KOPT-K1 (cell line): ENCODE data around the gene DPP10.

Experiments
- H3K27ac ChIP-seq: fragments of 200-600 bp; sonication (generic); 2 replicates; pipeline ENCODE4 v1.5.1; 2016; ENCODE audit warnings: antibody characterized with exemption, mild to moderate bottlenecking, low read depth, low read length; ENCODE audit not compliant: poor library complexity, severe bottlenecking
- H3K36me3 ChIP-seq: fragments of 200-600 bp; sonication (generic); 2 replicates; pipeline ENCODE4 v1.5.1; 2017; ENCODE audit warnings: antibody characterized with exemption, mild to moderate bottlenecking, low read length, moderate library complexity; ENCODE audit not compliant: insufficient read depth
- H3K9me3 ChIP-seq: fragments of 200-600 bp; sonication (generic); 2 replicates; pipeline ENCODE4 v1.5.1; 2017; ENCODE audit warnings: antibody characterized with exemption, low read length, mild to moderate bottlenecking; ENCODE audit not compliant: insufficient read depth, poor library complexity, severe bottlenecking

Gene DPP10

DNA sequence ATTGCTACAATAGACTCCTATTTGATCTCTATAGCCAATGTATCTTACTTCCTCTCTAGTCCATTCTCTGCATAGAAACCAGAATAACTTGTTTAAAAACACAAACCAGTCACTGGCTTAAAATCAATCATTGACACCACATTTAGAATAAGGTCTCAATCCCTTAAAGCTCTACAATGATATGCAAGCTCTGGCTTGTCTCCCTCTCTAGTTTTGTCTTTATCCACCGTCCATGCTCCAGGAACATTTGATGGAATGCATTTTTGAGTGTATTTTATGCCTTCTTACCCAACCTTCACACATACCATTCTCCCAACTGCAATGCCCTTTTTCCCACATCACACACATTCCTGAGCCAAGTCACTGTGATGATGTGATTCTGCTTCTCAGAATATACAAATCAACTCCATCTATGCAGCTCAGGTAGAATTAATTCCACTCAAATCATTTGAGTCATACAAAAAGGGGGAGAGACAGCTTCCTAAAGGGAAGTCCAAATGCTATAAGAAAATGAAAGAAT is 1107.2 kb downstream of the DPP10 start:
- H3K9me3 ChIP-seq: no peaks in the 10 kb centered on the region
- no peaks in the 10 kb centered on the region for H3K36me3 ChIP-seq
- H3K27ac ChIP-seq: no peak overlapping the region

DNA sequence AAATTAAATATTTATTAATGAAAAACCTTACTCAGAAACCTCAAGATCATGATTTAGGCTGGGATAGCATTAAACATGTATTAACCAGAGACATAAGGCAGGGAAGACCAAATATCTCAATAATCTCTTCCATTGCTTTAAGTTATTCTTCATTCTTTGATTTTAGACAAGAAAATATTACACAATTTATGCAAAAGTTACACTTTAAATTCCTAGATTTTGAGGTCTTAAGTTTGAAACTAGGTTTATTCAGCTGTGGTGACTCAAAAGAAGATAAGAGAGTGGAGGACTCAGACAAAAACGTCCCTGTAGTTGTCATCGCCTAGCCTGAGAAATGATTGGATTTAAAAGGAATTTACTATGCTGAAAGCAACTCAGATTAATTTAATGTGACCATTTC is 1110.3 kb downstream of the DPP10 start:
- no peak overlapping the region for H3K27ac ChIP-seq
- no peaks in the 10 kb centered on the region for H3K9me3 ChIP-seq
- no peaks in the 10 kb centered on the region for H3K36me3 ChIP-seq

- Histone ChIP-seq H3K9me3 (no peaks in the 10 kb centered on the region), H3K36me3 (no peaks in the 10 kb centered on the region), H3K27ac (no peak overlapping the region)
Observed at GRCh38 chr2:115554153-115554552, 1111.7 kb downstream of the DPP10 start.

DNA sequence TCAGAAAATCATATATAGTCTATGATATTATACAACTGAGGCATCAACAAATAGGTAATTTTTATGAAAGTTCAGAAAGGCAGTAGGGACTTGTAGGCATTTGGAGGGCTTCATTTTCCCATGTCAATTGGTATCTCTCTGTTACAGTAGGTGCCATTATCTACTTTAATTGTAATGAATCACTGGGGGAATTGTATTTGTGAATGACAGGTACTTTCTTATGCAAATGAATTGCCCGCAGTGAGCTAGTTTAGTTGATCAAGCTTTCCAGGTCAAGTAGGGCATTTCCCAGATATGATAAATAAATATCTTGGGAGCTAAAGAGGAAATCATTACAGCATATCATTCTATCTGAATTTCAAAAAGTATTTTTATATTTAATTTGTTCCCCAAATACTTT is 1116.3 kb downstream of the DPP10 start:
- H3K9me3 ChIP-seq: no peaks in the 10 kb centered on the region
- no peak overlapping the region for H3K27ac ChIP-seq
- no peaks in the 10 kb centered on the region for H3K36me3 ChIP-seq

GRCh38 chr2:115560666-115561065 is 1118.2 kb downstream of the DPP10 start:
- Histone ChIP-seq H3K36me3 (no peaks in the 10 kb centered on the region), H3K27ac (no peak overlapping the region), H3K9me3 (no peaks in the 10 kb centered on the region)

GRCh38 chr2:115568643-115569042 is 1126.2 kb downstream of the DPP10 start:
- no peaks in the 10 kb centered on the region for H3K9me3 ChIP-seq
- no peaks in the 10 kb centered on the region for H3K36me3 ChIP-seq
- H3K27ac ChIP-seq: no peak overlapping the region

GRCh38 chr2:115569547-115569946 is 1127.1 kb downstream of the DPP10 start:
- Histone ChIP-seq H3K9me3 (no peaks in the 10 kb centered on the region), H3K27ac (no peak overlapping the region), H3K36me3 (no peaks in the 10 kb centered on the region)

DNA sequence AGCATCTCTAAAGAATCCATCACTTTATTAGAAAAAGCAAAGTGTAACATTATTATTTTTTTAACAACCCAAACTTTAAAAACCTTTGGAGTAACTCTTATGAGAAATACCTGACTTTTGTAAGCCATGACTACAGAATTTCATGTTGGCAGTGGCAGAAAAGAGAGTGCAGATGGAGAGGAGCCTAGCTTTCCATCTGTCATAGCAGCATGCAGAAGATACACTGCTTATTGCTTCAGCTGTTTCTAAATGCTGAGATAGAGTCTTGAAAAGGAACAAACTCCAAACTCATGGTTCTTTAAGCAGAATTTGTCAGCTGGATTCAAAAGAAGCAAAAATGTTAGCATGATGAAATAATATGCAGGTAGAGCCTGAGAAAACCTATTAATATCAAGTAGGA is 1130.3 kb downstream of the DPP10 start:
- Histone ChIP-seq H3K9me3 (no peaks in the 10 kb centered on the region), H3K27ac (no peak overlapping the region), H3K36me3 (no peaks in the 10 kb centered on the region)

DNA sequence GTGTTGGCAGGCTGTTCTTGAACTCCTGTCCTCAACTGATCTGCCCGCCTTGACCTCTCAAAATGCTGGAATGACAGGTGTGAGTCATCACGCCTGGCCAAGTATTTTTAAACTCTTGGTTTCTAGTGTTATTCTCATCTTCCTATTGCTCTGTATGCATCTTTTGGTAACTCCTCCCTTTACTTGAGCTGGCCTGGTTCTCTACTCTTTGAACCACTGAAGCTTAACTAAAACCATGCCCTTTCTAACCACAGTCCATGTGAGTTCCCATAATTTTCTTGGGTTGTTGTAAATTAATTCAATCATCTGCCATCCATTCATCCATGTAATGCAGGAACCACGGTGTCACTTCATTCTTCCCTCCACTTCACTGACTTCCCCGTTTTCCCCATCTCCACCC is 1131.3 kb downstream of the DPP10 start:
- Histone ChIP-seq H3K36me3 (no peaks in the 10 kb centered on the region), H3K9me3 (no peaks in the 10 kb centered on the region), H3K27ac (no peak overlapping the region)

- no peaks in the 10 kb centered on the region for H3K36me3 ChIP-seq
- H3K27ac ChIP-seq: no peak overlapping the region
- no peaks in the 10 kb centered on the region for H3K9me3 ChIP-seq
Observed at GRCh38 chr2:115574667-115575066, 1132.2 kb downstream of the DPP10 start.

- no peaks in the 10 kb centered on the region for H3K36me3 ChIP-seq
- no peak overlapping the region for H3K27ac ChIP-seq
- no peaks in the 10 kb centered on the region for H3K9me3 ChIP-seq
Observed at GRCh38 chr2:115580784-115581183, 1138.3 kb downstream of the DPP10 start.

DNA sequence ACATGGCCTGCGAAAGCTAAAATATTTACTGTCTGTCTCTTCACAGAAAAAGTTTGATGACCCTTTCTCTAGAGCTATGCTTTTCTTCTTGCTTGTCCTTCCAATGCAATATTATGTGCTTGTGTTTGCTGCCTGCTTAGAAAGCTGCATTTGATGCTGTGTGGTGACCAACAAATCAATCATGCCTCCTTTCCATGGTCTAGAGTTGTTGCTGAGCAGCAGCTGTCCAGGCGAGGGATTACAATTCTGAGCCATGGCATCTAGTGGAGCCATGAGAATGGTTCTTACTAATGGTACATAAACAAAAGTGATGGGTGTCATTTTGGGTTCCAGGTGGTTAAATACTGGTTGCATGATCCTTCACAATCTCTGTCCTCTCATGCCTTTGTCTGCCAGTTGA is 1142.1 kb downstream of the DPP10 start:
- no peaks in the 10 kb centered on the region for H3K36me3 ChIP-seq
- no peaks in the 10 kb centered on the region for H3K9me3 ChIP-seq
- no peak overlapping the region for H3K27ac ChIP-seq

DNA sequence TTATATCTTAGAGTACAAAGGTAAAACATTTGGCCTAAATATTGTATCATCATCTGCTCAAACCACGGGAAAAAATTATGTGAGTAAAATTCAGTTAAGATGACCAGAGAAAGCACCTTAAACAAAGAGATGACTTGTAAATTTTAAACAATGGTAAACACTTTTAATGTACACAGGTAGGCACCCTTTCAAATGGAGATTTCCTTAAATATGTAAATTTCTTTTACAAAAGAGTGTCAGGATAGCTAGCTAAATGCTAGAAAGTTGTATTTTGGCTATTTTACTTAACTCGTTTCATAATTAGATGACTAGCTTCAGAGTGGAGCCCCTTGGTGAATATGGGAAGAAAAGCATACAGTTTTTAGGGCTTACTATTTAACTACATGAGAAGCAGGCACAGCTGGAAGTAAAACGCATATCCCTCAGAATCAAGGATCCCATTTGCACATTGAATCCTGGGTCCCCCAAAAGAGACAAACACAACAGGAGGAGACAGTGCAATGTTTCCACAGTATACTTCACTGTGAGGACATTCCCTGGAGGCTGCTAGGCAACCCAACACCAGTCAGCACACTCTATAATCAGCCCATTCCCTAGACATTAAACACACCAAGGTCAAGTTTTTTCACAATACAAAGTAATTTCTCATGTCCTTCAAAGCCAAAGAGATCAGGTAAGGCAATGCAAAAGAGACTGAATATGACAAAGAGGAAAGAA is 1154.4 kb downstream of the DPP10 start:
- no peak overlapping the region for H3K27ac ChIP-seq
- no peaks in the 10 kb centered on the region for H3K36me3 ChIP-seq
- peaks cover 7% of the 10 kb centered on the region for H3K9me3 ChIP-seq

DNA sequence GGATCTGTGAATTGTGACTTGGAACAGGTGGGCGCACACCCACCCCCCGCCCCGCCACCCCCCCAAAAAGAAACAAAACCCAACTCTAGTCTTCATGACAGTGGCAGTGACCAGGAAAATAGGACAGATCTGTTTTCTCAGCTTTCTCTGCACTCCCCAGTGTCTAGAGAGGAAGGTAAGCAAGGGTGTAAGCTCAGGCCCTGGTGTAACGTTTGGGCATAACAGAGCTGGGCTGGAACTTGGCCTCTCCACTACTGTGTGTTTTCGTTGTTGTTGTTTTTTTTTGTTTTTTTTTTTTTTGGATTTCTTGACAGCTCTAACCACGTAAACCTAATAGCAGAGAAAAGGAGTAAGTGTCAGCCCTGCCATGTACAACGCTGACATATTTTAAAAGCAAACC is 1160.8 kb downstream of the DPP10 start:
- H3K9me3 ChIP-seq: no peaks in the 10 kb centered on the region
- no peak overlapping the region for H3K27ac ChIP-seq
- H3K36me3 ChIP-seq: no peaks in the 10 kb centered on the region

GRCh38 chr2:115606350-115606749 is 1163.9 kb downstream of the DPP10 start:
- no peaks in the 10 kb centered on the region for H3K9me3 ChIP-seq
- H3K27ac ChIP-seq: no peak overlapping the region
- H3K36me3 ChIP-seq: no peaks in the 10 kb centered on the region

- Histone ChIP-seq H3K9me3 (no peaks in the 10 kb centered on the region), H3K36me3 (no peaks in the 10 kb centered on the region), H3K27ac (no peak overlapping the region)
Observed at GRCh38 chr2:115609978-115610377, 1167.5 kb downstream of the DPP10 start.
